ENCODE measurements around the gene EFNA4.
A peak's percentile ranks its signal among the peaks of the same experiment; 100 is the strongest.

Gene EFNA4

DNA sequence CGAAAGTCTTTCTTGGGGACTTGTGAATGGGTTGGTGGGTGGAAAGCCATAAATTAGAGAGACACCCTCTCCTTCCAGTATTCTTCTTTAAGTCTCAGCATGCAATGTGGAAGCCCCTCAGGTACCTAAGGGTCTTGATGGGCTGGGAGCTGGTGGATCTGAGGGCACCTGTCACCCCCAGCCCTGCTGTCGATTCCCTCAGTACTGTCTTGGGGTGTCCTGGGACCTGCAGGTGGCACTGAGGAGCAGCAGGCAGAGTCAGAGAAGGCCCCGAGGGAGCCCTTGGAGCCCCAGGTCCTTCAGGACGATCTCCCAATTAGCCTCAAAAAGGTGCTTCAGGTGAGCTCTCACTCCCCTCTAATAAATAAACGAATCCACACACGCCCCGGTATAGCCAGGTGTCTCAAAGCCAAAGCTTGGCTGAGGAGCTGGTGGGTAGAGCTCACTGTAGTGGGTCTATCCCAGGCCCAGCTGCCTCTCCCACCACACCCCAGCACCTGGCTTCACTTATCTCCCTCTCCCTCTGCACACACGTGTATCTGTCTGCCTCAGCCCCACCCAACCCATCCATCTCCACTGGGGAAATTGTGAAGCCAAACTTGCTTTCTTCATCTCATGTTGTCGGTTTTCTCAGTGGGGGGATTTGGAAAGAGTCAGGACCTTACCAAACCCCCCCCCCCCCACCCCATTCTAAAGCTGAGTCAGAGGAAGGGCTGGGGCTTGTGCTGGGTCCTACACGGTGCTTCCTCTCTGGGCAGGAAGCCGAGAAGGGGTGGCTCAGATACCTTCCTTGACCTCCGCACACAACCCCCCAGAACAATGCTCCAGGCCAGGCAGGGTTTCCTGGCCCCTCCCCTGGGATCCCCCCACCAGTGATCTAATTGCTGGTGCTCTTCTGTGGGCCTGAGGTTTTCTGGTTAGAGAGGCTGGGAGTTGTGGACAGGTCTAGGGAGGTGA lies 10.8 kb upstream of the EFNA4 start:
- DNase-seq (ENCODE audit: low spot score): no peak

DNA sequence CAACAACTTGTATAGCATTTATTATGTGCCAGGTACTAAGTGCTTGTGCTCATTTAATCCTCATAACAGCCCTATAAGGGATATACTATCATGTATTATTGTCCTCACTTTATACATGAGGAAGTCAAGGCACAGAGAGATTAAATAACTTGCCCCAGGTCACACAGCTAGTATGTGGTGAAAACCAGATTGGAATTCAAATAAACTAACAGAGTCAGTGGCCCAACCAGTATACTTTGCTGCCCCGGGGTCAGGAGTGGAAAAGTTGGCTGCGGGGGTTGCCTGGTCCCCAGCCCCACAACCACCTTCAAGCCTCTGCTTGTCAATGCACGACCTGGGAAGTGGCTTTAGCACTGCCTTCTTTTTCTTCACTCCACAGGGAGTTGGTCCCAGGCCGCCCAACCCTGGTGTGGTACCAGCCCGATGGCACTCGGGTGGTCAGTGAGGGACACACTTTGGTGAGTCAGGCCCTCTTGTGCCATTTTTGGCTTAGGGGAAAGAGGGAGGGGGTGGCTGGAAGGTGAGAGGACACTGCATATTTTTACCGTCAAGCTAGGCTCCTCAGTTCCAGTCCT lies 9.9 kb upstream of the EFNA4 start:
- no peak for DNase-seq (ENCODE audit: low spot score)

DNA sequence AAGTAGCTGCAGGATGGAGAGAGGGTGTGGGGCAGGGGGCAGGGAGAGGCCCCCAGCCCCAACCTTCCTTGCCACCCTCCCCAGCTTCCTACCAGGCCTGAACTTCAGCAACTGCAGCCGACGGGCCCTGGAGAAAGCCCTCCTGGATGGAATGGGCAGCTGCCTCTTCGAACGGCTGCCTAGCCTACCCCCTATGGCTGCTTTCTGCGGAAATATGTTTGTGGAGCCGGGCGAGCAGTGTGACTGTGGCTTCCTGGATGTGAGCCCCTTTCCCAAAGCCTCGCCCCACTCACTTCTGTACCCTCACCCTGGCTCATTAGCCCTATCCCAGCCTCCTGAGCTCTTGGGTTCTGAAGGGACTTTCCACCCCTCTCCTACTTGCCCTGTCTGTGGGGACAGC lies 6.4 kb upstream of the EFNA4 start:
- no peak for DNase-seq (ENCODE audit: low spot score)

DNA sequence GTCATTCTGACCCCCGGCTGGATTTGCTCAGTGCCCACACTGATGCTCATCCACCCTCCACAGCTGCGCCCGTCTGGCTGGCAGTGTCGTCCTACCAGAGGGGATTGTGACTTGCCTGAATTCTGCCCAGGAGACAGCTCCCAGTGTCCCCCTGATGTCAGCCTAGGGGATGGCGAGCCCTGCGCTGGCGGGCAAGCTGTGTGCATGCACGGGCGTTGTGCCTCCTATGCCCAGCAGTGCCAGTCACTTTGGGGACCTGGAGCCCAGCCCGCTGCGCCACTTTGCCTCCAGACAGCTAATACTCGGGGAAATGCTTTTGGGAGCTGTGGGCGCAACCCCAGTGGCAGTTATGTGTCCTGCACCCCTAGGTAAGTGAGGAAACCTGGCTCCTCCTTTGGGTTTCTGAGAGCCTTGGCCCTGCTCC lies 5.7 kb upstream of the EFNA4 start:
- no peak for DNase-seq (ENCODE audit: low spot score)

DNA sequence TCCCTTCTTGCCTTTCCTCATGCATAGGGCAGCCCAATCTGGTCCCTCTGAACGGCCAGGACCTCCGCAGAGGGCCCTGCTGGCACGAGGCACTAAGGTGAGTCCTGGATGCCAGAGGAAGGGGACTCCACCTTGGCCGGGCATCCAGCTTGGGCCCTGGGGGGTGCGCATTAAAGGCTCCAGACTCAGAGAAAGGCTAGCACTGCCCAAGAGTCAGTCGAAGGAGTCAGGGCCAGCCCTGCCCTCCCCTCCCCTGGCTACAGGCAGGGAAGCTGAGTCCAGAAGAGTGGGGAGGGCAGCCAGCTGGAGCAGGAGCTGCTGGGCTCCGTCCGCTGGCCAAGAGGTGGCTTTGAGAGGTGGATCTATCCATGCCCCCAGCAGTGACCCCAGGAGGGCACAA lies 2.8 kb upstream of the EFNA4 start:
- DNase-seq (ENCODE audit: low spot score): no peak

DNA sequence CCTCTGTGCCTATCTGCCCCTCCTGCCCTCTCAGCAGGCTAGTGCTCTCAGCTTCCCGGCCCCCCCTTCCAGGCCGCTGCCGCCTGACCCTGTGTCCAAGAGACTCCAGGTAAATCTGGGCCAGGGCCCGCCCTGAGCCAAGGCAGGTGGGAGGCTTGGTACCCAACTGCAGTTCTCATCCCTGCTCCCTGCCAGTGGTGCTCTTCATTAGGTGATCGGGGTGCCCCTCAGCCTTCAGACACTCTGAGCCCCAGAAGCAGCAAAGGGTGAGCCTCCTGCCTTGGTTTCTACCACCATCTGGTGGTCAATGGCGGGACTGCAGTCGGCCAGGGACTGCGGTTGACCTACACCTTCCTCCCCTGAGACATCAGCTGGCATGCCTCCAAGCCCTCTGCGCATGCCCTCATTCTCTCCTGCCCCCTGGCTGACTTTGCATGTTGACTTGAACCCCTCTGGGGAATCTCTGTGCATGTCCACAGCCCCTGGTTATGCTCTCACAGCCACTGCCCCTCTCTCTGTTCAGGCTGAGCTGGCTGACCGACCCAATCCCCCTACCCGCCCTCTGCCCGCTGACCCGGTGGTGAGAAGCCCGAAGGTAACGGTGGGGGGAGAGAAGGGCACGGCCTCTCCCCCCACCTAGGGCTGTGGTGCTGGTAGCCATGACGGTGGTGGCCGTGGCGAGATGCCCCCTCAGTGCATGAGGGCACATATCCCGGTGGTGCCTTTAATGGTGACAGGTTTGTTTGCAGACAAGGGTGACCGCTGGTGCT lies 2.0 kb upstream of the EFNA4 start:
- peak; percentile 93 for DNase-seq (ENCODE audit: low spot score)

DNA sequence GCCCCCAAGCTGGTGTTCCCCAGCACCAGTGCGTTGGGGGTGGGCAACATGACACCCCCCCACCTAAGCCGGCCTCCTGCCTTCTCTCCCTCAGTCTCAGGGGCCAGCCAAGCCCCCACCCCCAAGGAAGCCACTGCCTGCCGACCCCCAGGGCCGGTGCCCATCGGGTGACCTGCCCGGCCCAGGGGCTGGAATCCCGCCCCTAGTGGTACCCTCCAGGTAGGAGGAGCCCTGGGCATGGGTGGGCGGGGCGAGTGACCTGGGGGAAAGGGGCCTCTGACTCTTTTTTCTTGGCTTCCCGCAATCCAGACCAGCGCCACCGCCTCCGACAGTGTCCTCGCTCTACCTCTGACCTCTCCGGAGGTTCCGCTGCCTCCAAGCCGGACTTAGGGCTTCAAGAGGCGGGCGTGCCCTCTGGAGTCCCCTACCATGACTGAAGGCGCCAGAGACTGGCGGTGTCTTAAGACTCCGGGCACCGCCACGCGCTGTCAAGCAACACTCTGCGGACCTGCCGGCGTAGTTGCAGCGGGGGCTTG lies 1.3 kb upstream of the EFNA4 start:
- DNase-seq (ENCODE audit: low spot score): no peak

DNA sequence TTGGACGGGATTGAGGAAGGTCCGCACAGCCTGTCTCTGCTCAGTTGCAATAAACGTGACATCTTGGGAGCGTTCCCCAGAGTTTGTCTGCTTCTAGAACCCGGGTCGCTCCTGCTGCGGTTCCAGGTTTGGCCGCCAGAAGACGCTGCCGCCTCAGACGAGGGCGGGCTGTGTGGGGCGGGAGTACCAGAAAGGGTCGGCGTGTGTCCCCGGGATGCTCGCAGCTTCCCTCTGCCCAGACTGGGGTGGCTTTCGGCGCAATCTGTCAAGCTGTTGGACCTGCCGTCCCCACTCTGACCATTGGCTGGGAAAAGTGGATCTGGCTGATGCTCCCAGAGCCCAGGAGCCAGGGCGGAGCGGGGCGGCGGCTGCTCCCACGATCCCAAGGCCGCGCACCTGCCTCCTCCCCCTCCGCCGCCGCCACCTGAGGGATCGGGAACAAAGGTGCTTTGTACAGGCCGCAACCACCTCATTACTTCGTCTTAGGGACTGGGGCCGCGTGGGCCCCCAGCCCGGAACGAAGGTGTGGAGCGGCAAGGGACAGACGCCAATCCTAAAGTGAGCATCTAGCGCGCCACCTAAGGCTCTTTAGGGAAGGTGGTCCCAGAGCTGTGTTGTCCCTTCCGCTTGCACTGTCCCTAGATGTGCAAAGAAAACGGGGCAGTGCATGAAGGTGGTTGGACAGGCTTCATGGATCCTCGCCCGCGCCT lies 683 bp upstream of the EFNA4 start:
- peak; percentile 85 for DNase-seq (ENCODE audit: low spot score)

DNA sequence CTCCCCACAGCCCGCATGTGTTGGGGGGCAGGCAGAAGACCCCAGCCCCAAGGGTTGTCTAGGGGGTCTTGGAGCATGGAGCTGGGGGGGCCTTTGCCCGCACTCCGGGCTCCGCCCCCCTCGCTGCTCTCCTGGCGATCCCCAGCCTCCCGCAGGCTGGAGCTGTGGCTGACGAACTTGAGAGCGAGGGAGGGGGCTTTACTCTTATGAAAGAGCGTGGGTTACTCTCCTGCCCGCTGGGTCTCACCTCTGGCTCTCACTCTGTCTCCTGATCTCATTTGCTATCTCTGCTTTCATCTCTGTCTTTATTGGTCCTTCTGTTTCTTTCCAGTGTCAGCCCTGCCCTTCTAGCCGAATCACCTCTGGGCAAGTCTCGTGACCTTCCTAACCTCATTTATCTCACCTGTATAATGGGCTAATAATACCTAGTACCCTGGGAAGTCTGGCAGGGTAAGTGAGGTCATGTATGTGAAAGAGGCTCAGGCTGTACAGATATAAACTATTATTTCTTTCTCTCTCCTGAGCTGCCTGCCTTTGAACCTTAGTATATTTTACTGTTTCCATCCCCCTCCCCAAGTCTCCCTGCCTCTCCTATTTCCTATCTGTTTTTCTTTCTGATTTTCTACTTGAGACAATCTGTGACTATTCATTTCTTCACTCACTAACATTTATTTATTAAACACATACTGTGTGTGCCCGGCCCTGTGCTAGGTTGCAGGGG lies 731 bp downstream of the EFNA4 start:
- DNase-seq (ENCODE audit: low spot score): no peak

DNA sequence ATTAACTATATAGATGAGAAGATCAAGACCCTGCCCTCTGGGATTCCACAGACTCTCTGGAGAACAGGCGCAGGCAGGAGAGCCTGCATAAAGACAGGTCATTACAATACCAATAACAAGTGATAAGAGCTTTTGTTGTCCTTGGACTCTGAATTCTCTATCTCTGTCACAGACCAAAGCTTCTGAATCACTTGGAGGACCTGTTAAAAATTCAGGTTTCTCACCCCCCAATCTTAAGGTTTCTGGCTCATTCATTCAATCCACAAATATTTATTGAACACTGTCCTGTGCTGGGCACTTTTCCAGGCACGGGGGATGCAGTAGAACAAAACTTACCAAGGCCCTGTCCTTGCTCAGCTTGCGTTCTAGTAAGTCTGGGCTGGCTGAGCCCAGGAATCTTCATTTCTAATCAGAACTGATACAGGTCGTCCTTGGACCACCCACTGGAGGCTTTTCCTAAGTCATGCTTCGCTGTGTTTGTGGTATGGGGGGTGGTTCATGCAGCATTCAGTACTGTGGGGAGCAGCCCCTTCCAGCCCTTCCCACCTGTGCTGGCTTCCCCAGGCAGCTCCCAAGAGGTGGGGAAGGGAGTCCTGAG lies 1.4 kb downstream of the EFNA4 start:
- no peak for DNase-seq (ENCODE audit: low spot score)

DNA sequence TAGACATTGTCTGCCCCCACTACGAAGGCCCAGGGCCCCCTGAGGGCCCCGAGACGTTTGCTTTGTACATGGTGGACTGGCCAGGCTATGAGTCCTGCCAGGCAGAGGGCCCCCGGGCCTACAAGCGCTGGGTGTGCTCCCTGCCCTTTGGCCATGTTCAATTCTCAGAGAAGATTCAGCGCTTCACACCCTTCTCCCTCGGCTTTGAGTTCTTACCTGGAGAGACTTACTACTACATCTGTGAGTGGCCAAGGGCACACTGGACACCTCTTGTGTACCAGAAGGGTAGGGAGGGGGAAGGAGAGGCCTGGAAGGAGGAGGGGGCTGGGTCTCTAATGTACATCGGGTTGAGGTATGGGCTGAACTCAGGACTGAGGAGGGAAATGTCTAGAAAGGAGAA lies 3.2 kb downstream of the EFNA4 start:
- DNase-seq (ENCODE audit: low spot score): no peak

DNA sequence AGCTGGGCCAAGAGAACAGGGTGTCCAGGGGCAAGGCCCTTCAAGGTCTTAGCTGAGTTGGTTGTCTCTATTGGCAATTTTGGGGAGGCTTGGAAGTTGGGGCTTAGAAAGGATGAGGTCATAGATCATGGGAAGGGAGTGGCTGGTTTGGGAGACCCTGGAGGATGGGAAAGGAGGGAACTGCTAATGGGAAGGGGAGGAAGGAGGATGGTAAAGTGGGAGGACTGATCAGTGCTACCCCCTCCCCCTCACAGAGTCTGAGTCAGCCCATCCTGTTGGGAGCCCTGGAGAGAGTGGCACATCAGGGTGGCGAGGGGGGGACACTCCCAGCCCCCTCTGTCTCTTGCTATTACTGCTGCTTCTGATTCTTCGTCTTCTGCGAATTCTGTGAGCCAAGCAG lies 5.1 kb downstream of the EFNA4 start:
- DNase-seq (ENCODE audit: low spot score): no peak

DNA sequence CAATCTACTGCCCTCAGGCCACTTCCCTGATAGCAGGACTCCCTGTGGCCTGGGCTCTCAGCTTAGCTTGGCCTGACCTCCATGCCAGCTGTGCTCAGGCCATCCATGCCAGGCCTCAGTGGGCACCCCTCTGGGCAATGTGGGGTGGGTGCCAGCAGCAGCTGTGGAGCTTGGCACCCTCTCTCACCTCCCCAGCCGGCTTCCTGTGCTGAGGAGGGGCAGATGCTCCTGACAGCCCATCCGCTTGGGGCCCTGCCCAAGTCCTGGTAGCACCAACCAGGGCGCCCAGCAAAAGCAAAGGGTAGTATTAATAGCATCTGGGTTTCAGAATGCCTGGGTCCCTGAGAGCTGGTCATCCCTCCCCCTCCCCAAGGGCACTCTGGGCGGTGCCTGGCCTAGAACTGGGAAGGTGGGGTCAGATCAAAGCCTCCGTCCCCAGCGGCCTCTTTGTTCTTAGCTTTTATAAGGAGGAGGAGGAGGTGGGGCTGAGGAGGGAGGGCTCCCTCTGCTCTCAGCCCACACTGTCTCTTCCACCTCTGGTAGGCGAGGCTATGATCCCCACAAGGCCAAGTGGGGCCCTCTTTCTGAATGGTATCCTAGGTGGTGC lies 6.1 kb downstream of the EFNA4 start:
- DNase-seq (ENCODE audit: low spot score): no peak

DNA sequence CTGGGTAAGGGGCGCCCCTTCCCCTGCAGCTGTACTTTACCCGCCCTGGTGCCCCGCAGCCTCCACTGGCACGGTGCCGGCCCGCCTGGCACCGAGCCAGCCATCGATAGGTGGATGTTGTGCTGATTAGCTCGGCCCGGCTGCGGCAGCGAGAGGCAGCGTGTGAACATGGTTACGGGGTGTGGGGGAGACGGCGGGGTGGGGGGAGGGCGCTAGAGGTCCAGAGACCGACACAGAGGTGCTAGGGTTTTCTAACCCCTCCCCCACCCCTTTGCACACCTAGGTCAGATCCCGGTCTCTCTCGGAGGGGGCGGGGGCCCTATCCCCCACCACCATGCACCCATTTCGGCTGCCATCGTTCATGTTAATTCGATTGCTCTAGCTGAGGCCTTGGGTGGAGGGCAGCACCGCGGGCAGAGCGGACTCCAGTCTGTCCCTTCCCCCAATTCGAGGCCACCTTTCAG lies 6.7 kb downstream of the EFNA4 start:
- no peak for DNase-seq (ENCODE audit: low spot score)

DNA sequence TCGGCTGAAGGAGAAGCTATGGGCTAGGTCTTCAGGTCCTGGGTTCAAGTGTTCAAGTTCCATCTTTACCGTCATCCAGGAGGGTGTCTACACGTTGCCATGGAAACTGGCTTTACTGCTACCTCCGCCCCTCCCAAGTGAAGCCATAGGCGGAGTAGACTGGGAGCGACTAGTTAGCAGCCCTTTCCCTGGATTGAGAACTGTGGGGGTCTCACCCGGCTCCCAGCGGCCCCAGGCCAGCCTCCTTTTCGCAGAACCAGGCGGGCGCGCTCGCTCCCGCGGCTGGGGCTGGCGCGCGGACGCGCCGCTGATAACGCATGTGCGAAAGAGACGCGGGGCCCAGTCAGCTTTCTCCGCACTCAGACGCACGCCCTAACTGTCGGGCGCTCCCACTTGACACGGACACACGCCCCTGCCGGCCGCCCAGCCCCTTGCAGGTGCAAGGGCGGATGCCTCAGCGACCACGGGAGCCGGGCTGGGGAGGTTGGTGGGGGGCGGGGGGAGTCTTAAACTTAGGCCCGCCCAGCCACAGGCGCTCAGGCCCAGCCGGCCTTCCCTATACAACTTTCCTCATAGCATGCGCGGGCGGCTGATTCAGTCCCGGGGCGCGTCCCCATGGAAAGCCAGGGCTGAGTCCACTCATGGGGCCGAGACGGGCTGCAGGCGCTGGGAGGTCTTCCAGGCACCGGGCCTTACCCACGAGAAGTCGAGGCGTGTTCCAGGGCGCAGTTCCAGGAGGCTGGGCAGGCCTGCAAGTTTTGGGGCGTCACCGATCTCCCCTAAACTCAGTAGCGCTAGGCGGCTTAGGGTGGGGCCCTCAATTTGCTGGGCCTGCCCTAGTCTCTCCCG lies 7.4 kb downstream of the EFNA4 start:
- DNase-seq (ENCODE audit: low spot score): peak; percentile 85

DNA sequence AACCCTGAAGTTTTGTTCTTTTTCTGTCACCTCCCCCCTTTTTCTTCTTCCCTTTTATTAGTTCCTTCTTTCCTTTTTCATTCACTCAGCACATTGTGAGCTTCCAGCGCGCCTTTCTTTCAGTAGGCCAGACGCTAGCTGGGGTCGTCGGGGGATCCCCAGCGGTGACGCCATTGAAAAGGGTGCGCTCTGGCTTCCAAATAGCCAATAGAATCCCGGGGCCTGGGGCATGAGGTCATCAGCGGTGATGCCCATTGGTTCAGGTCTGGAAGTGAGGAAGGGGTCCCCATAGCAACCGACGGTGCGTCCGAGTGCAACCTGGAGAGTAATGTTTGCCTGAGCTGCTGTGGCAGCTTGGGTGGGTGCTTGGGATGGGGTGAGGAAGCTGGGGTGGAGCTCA lies 8.2 kb downstream of the EFNA4 start:
- DNase-seq (ENCODE audit: low spot score): no peak

DNA sequence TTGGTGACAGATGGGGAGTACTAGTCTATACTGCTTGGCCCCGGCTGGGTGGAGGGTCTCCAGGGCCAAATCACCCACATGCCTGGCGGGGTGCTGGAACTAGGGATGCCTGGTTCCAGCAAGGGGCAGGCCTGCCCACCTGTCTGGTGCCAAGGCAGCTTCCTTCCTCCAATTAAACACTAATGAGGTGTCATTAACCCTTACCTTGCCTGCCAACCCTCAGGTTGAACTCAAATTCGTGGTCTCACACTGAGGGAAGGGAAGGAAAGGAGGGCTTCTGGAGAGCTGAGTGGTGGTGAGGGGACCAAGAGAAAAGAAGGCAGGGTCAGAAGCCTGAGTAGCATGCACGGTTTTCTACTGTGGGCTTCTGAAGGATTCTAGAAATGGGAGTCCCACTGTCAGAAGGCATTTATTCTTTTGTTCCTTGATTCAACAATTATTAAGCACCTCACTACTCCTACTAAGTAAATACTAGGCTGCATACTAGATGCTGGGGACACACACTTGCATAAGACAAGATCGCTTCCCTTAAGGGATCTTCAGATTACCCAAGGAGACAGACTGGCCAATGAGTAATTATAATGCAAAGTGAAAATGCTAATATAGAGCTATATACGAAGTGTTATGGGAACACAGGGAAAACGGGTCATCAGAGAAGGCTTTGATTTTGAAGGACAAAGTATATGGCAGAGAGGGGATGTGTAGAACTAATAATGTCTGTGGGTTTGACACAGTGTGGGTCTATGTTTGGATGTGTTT lies 9.2 kb downstream of the EFNA4 start:
- no peak for DNase-seq (ENCODE audit: low spot score)

DNA sequence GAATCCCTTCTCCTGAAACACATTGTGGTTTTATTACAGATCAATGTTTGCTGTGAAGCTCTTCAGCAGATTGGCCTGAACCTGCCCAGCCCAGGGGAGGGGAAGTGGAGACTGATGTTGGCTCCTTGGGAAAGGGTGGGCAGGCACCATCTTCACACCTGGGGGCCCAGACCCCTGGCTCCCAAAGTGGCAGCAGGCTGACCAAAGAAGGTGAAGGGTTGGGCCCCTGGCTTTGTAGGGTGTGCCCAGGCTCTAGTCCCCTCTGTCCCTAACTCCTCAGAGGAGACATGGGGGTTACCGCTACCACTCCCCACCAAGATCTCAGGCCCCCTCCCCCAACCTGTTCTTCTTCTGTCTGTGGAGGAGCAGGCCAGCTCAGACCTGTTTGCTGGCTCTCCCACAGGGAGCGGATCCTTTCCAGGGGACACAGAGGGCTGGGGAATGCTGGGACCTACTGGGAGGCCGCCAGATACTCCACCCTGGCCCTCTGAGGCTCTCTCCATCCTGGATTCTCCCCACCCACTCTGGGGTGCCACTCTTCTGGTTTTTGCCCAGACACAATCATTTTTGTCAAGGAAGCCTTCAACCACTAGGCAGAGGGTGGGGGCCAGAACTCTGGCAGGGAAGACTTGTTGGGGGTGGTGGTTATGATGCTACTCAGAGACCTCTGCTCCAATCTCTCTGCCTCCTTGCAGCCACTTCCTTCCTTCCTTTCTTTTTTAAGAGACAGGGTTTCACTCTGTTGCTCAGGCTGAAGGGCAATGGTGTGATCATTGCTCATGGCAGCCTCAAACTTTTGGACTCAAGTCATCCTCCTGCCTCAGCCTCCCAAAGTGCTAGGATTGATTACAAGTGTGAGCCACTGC lies 10.1 kb downstream of the EFNA4 start:
- no peak for DNase-seq (ENCODE audit: low spot score)
